ENCODE measurements around the gene NAT8L. TPM values are rescaled to one million over a fixed set of nuclear protein-coding genes. Genes with fewer than 3 reads are reported as not detected.

NAT8L gene
- total and polyA plus RNA-seq, 7 donors: 0.72 to 7.2 (median 3.4) TPM

DNA sequence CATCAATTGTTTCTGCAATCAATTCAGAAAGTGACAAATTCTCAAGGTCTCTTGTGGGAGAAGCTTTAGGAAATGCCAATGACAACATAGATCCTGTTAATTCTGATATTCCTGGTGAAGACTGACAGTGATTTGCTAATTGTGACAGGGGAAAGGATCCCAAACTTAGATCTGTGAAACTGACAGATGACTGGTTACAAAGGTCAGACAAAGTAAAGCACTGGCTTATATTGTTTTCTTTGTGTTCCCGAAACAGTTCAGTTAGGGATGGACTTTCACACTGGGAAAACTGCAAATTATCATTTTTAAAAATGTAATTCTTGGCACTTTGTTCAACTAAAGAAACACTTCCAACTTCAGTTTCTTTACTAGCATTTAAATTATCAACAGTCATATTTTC lies 30.1 kb downstream of the NAT8L start:
- intact Hi-C loops (cut with DNase I): no loop called here
- Histone ChIP-seq H3K4me1 (no peaks in the 10 kb centered on the region), H3K27me3 (ENCODE audit: insufficient read depth in 3 of 3, low read length in 2 of 3) (no peaks in the 10 kb centered on the region), H3K36me3 (ENCODE audit: insufficient read depth in 1 of 2, low read depth in 1 of 2) (no peaks in the 10 kb centered on the region), H3K4me3 (no peak overlapping the region), H3K9me3 (no peaks in the 10 kb centered on the region), H3K27ac (no peak overlapping the region)
- DNase-seq (no peak), ATAC-seq (no peak)
- TF ChIP-seq, protein P1, sequence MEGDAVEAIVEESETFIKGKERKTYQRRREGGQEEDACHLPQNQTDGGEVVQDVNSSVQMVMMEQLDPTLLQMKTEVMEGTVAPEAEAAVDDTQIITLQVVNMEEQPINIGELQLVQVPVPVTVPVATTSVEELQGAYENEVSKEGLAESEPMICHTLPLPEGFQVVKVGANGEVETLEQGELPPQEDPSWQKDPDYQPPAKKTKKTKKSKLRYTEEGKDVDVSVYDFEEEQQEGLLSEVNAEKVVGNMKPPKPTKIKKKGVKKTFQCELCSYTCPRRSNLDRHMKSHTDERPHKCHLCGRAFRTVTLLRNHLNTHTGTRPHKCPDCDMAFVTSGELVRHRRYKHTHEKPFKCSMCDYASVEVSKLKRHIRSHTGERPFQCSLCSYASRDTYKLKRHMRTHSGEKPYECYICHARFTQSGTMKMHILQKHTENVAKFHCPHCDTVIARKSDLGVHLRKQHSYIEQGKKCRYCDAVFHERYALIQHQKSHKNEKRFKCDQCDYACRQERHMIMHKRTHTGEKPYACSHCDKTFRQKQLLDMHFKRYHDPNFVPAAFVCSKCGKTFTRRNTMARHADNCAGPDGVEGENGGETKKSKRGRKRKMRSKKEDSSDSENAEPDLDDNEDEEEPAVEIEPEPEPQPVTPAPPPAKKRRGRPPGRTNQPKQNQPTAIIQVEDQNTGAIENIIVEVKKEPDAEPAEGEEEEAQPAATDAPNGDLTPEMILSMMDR (IDR thresholded peaks at IDR 0.05): no peak
- WGBS, 3 donors: 80 to 83% (median 82%) methylated on average over 1 of the region's 1 CpG

- intact Hi-C loops (cut with DNase I): no loop called here
- 73 to 84% (median 82%) methylated on average over 1 of the region's 1 CpG for WGBS, 3 donors
- TF ChIP-seq, protein P1 (IDR thresholded peaks at IDR 0.05): no peak
- DNase-seq: no peak
- Histone ChIP-seq H3K4me3 (no peak overlapping the region), H3K27ac (no peak overlapping the region), H3K9me3 (no peaks in the 10 kb centered on the region), H3K36me3 (ENCODE audit: insufficient read depth in 1 of 2, low read depth in 1 of 2) (no peaks in the 10 kb centered on the region), H3K27me3 (ENCODE audit: insufficient read depth in 3 of 3, low read length in 2 of 3) (no peaks in the 10 kb centered on the region), H3K4me1 (no peaks in the 10 kb centered on the region)
- no peak for ATAC-seq
Measured at GRCh38 chr4:2090642-2091041, 31.5 kb downstream of the NAT8L start.

DNA sequence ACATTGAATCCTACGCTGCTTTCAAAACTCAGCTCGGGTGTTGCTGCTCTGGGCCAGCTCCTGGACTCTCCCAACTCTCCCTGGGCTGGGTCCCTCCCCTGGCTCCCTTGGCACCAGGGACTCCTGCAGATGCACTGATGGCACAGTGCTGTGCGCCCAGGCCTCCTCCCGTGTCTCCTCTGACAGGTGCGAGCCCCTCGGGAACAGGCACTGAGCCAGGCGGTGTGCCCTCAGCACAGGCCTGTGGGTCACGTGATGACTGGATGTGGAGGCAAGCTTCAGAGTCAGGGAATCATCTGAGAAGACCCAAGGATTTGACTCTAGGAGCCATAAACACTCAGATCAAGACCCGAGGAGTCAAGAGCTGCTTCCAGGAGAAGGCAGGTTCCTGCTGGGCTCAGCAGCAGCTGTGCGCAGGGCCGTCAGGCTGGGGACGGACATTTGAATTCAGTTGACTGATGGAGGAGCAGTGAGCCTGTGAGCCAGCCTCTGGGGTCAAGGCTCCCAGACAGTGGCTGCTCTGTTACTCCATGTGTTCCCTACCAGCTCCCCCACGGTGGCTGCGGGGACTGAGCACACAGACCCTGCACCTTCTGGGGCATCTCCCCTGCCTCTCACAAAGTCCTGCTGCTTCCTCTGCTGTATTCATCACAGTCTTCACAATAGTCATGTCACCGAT lies 33.0 kb downstream of the NAT8L start:
- no peaks in the 10 kb centered on the region for H3K36me3 ChIP-seq (ENCODE audit: insufficient read depth in 1 of 2, low read depth in 1 of 2)
- intact Hi-C loops (cut with DNase I): no loop called here
- 48 to 63% (median 58%) methylated on average over 15 of the region's 15 CpGs for WGBS, 3 donors
- no peak for ATAC-seq
- H3K27ac ChIP-seq: no peak overlapping the region
- TF ChIP-seq, protein P1 (IDR thresholded peaks at IDR 0.05): no peak
- no peak overlapping the region for H3K4me3 ChIP-seq
- no peaks in the 10 kb centered on the region for H3K4me1 ChIP-seq
- DNase-seq: no peak
- H3K9me3 ChIP-seq: no peaks in the 10 kb centered on the region
- H3K27me3 ChIP-seq (ENCODE audit: insufficient read depth in 3 of 3, low read length in 2 of 3): no peaks in the 10 kb centered on the region

- no peaks in the 10 kb centered on the region for H3K9me3 ChIP-seq
- TF ChIP-seq, protein P1 (IDR thresholded peaks at IDR 0.05): no peak
- no peak overlapping the region for H3K27ac ChIP-seq
- H3K27me3 ChIP-seq (ENCODE audit: insufficient read depth in 3 of 3, low read length in 2 of 3): no peaks in the 10 kb centered on the region
- DNase-seq (no peak), ATAC-seq (no peak)
- H3K4me1 ChIP-seq: no peaks in the 10 kb centered on the region
- no peaks in the 10 kb centered on the region for H3K36me3 ChIP-seq (ENCODE audit: insufficient read depth in 1 of 2, low read depth in 1 of 2)
- H3K4me3 ChIP-seq: no peak overlapping the region
- intact Hi-C loops (cut with DNase I): no loop called here
- 72 to 78% (median 72%) methylated on average over 6 of the region's 6 CpGs for WGBS, 3 donors
Measured at GRCh38 chr4:2092669-2093053, 33.5 kb downstream of the NAT8L start.

GRCh38 chr4:2093265-2093664 lies 34.1 kb downstream of the NAT8L start:
- no peak for DNase-seq
- H3K27ac ChIP-seq: no peak overlapping the region
- TF ChIP-seq, protein P1 (IDR thresholded peaks at IDR 0.05): no peak

More at GRCh38 chr4:2093265-2093664, 34.1 kb downstream of the NAT8L start:
- no peak for ATAC-seq
- Histone ChIP-seq H3K4me1 (no peaks in the 10 kb centered on the region), H3K27me3 (ENCODE audit: insufficient read depth in 3 of 3, low read length in 2 of 3) (no peaks in the 10 kb centered on the region), H3K4me3 (no peak overlapping the region), H3K9me3 (no peaks in the 10 kb centered on the region), H3K36me3 (ENCODE audit: insufficient read depth in 1 of 2, low read depth in 1 of 2) (no peaks in the 10 kb centered on the region)
- intact Hi-C loops (cut with DNase I): no loop called here
- 68 to 80% (median 77%) methylated on average over 6 of the region's 6 CpGs for WGBS, 3 donors
